Neural crest cell (in vitro differentiated cells): ENCODE measurements around the gene ZNF33A. TPM values are rescaled to one million over a fixed set of nuclear protein-coding genes. Genes with fewer than 3 reads are reported as not detected.
"Not testable (repeated sequence)": the region's sequence is repeated elsewhere in the genome, so short reads cannot be mapped to it uniquely, and the experiment has no call there.

Experiments
- DNase-seq: peaks from one replicate; pipeline ENCODE4 v3.0.0; 2021; ENCODE audit warnings: low read depth, mixed read lengths, low spot score
- H3K27ac Mint-ChIP-seq: one replicate; pipeline ENCODE4 v1.8.0; 2021; ENCODE audit warnings: mild to moderate bottlenecking, mixed read lengths; ENCODE audit not compliant: unreplicated experiment
- H3K27me3 Mint-ChIP-seq: 2 replicates; pipeline ENCODE4 v1.8.0; 2021; ENCODE audit warnings: low read depth, mild to moderate bottlenecking, mixed read lengths
- H3K36me3 Mint-ChIP-seq: 2 replicates; pipeline ENCODE4 v1.8.0; 2021; ENCODE audit warnings: low read depth, mild to moderate bottlenecking, mixed read lengths
- H3K4me1 Mint-ChIP-seq: 2 replicates; pipeline ENCODE4 v1.8.0; 2021; ENCODE audit warnings: mixed read lengths
- H3K4me3 Mint-ChIP-seq: one replicate; pipeline ENCODE4 v1.8.0; 2021; ENCODE audit warnings: mild to moderate bottlenecking, mixed read lengths
- H3K9me3 Mint-ChIP-seq: 2 replicates; pipeline ENCODE4 v1.8.0; 2021; ENCODE audit warnings: mixed read lengths
- CTCF ChIP-seq: fragments of 200-600 bp; sonication (generic); conservative IDR thresholded peaks from 2 replicates; pipeline ENCODE4 v1.5.0; 2021; ENCODE audit warnings: antibody characterized with exemption, mild to moderate bottlenecking
- total RNA-seq: library from RNA; stranded (reverse); gene quantifications from 2 replicates; pipeline ENCODE4 v1.2.1, GENCODE V29; 2021

ZNF33A gene
- total RNA-seq, 1 donor from 2014 or later = 27.8 TPM

GRCh38 chr10:38047666-38048065 lies 37.2 kb downstream of the ZNF33A start:
- Mint-ChIP-seq H3K4me3 (no peak overlapping the region), H3K9me3 (peaks cover 25% of the 10 kb centered on the region), H3K36me3 (peaks cover 74% of the 10 kb centered on the region), H3K27me3 (no peaks in the 10 kb centered on the region), H3K4me1 (no peaks in the 10 kb centered on the region), H3K27ac (no peak overlapping the region)
- no peak for TF ChIP-seq CTCF
- DNase-seq = no peak

- H3K9me3 Mint-ChIP-seq = peaks cover 31% of the 10 kb centered on the region
- TF ChIP-seq CTCF = no peak
- no peak overlapping the region for H3K27ac Mint-ChIP-seq
- H3K36me3 Mint-ChIP-seq = peaks cover 78% of the 10 kb centered on the region
- no peak for DNase-seq
- H3K27me3 Mint-ChIP-seq = no peaks in the 10 kb centered on the region
- H3K4me3 Mint-ChIP-seq = no peak overlapping the region
- H3K4me1 Mint-ChIP-seq = no peaks in the 10 kb centered on the region
These were observed 39.7 kb downstream of the ZNF33A start for GRCh38 chr10:38050212-38050611.

- Mint-ChIP-seq H3K27ac (no peak overlapping the region), H3K36me3 (peaks cover 82% of the 10 kb centered on the region), H3K9me3 (peaks cover 33% of the 10 kb centered on the region), H3K4me3 (no peak overlapping the region), H3K27me3 (no peaks in the 10 kb centered on the region), H3K4me1 (no peaks in the 10 kb centered on the region)
- DNase-seq = no peak
- TF ChIP-seq CTCF = no peak
These were observed 43.9 kb downstream of the ZNF33A start for GRCh38 chr10:38054361-38054797.

- Mint-ChIP-seq H3K36me3 (peaks cover 80% of the 10 kb centered on the region), H3K9me3 (peaks cover 32% of the 10 kb centered on the region)
- H3K4me3 Mint-ChIP-seq, H3K27ac Mint-ChIP-seq, DNase-seq, H3K27me3 Mint-ChIP-seq, H3K4me1 Mint-ChIP-seq: not testable (repeated sequence)
These were observed 44.9 kb downstream of the ZNF33A start for GRCh38 chr10:38055274-38055894.

- not testable (repeated sequence) for DNase-seq, H3K36me3 Mint-ChIP-seq, H3K27me3 Mint-ChIP-seq, H3K27ac Mint-ChIP-seq, H3K4me1 Mint-ChIP-seq, H3K4me3 Mint-ChIP-seq
- peaks cover 12% of the 10 kb centered on the region for H3K9me3 Mint-ChIP-seq
These were observed 59.2 kb downstream of the ZNF33A start for GRCh38 chr10:38069663-38070062.

- no peak for TF ChIP-seq CTCF
- H3K27me3 Mint-ChIP-seq = peaks cover 3% of the 10 kb centered on the region
- H3K9me3 Mint-ChIP-seq = peaks cover 20% of the 10 kb centered on the region
- H3K4me3 Mint-ChIP-seq = no peak overlapping the region
- DNase-seq = no peak
- no peaks in the 10 kb centered on the region for H3K4me1 Mint-ChIP-seq
- peaks cover 6% of the 10 kb centered on the region for H3K36me3 Mint-ChIP-seq
- no peak overlapping the region for H3K27ac Mint-ChIP-seq
These were observed 60.0 kb downstream of the ZNF33A start for GRCh38 chr10:38070501-38070900.
